ENCODE results near the gene ZNF605. TPM values are rescaled to one million over a fixed set of nuclear protein-coding genes. Genes with fewer than 3 reads are reported as not detected.
"Not testable (repeated sequence)": the region's sequence is repeated elsewhere in the genome, so short reads cannot be mapped to it uniquely, and the experiment has no call there.

The ZNF605 gene
- total RNA-seq (1 to 10 TPM; 6.6 to 8.8 (median 7.8) TPM), polyA plus RNA-seq (1 to 10 TPM; 1.6 to 4.1 (median 2.5) TPM)
- long read RNA-seq, donor 1, partial matches to known transcripts, result 0 of 2 reads
- long read RNA-seq, donor 1, other reads (novel, unspliced or antisense), result 2 of 2 reads
- long read RNA-seq, donor 2, full-length matches to known transcripts, result 6 of 9 reads
- long read RNA-seq, donor 2, partial matches to known transcripts, result 0 of 9 reads
- long read RNA-seq, donor 2, other reads (novel, unspliced or antisense), result 3 of 9 reads

GRCh38 chr12:132956011-132956788 lies at the start of gene ZNF605:
TSS of gene ZNF605 (minus strand) at chr12:132956306. CDS start at chr12:132945635, 10,671 bp downstream.
- H3K4me3 ChIP-seq, result peak within 1 kb of the TSS; percentile 81
- no peaks in the 10 kb centered on the region for H3K36me3 ChIP-seq (ENCODE audit: insufficient read depth in 1 of 2, low read depth in 1 of 2)
- DNase-seq, result peak; percentile 91 to 95
- no peak for TF ChIP-seq CTCF (IDR thresholded peaks at IDR 0.05)
- ATAC-seq, result peak; percentile 94 to 97 (median 96)
- no peaks in the 10 kb centered on the region for H3K27me3 ChIP-seq (ENCODE audit: insufficient read depth in 3 of 3, low read length in 2 of 3)
- peak within 1 kb of the TSS; percentile 88 for H3K27ac ChIP-seq
- intact Hi-C loops (cut with DNase I), result loop anchor here (2.0 to 5.0 kb wide), 3 partner anchors 31 to 176 kb away; partner anchors contain the start of genes ZNF10 (in 1 of the 2), ZNF26 (in 1 of the 2), ZNF84 (in 1 of the 2) and ZNF891 (in 1 of the 2)
- H3K4me1 ChIP-seq, result peaks cover 3% of the 10 kb centered on the region
- H3K9me3 ChIP-seq, result peaks cover 16% of the 10 kb centered on the region
- 0 to 2% (median 1%) methylated on average over 49 to 67 of the region's 67 CpGs for WGBS, 3 donors

GRCh38 chr12:132998741-132999140 lies 42.6 kb upstream of the ZNF605 start:
- 49 to 63% (median 55%) methylated on average over 1 of the region's 1 CpG for WGBS, 3 donors
- intact Hi-C loops (cut with DNase I), result no loop called here
- H3K4me3 ChIP-seq, result no peak overlapping the region
- H3K36me3 ChIP-seq (ENCODE audit: insufficient read depth in 1 of 2, low read depth in 1 of 2), result peaks cover 3 to 4% of the 10 kb centered on the region in 2 donors
- H3K9me3 ChIP-seq, result peaks cover 68% of the 10 kb centered on the region
- H3K27me3 ChIP-seq (ENCODE audit: insufficient read depth in 3 of 3, low read length in 2 of 3), result no peaks in the 10 kb centered on the region
- no peak for TF ChIP-seq CTCF (IDR thresholded peaks at IDR 0.05)
- DNase-seq (no peak), ATAC-seq (no peak)
- H3K4me1 ChIP-seq, result no peaks in the 10 kb centered on the region
- no peak overlapping the region for H3K27ac ChIP-seq

- no peak for ATAC-seq
- peaks cover 0 to 10% of the 10 kb centered on the region in 2 donors for H3K36me3 ChIP-seq (ENCODE audit: insufficient read depth in 1 of 2, low read depth in 1 of 2)
- peak overlapping the region; percentile 96 for H3K4me3 ChIP-seq
- peak overlapping the region; percentile 92 for H3K27ac ChIP-seq
- no peak for DNase-seq
- TF ChIP-seq CTCF (IDR thresholded peaks at IDR 0.05), result no peak
- WGBS, 3 donors, result 2 to 3% (median 3%) methylated on average over 11 of the region's 11 CpGs
- peaks cover 39% of the 10 kb centered on the region for H3K9me3 ChIP-seq
- peaks cover 6% of the 10 kb centered on the region for H3K4me1 ChIP-seq
- H3K27me3 ChIP-seq (ENCODE audit: insufficient read depth in 3 of 3, low read length in 2 of 3), result no peaks in the 10 kb centered on the region
- intact Hi-C loops (cut with DNase I), result loop anchor here (2.0 to 10.0 kb wide), 7 partner anchors 30 to 162 kb away; partner anchors contain the start of genes ZNF10 (in 2 of the 2), ZNF84 (in 2 of the 2), ZNF891 (in 2 of the 2) and GOLGA3 (in 1 of the 2)
Measured at GRCh38 chr12:132986885-132987225, 30.7 kb upstream of the ZNF605 start.

GRCh38 chr12:132986001-132986884 lies 30.1 kb upstream of the ZNF605 start, which contains the start of gene ZNF26:
TSS of gene ZNF26 (plus strand) at chr12:132986367. CDS start at chr12:132986841, 474 bp downstream.
- 0% methylated on average over 73 to 76 of the region's 76 CpGs for WGBS, 3 donors
- intact Hi-C loops (cut with DNase I), result loop anchor here (2.0 to 10.0 kb wide), 7 partner anchors 29 to 161 kb away; partner anchors contain the start of genes ZNF10 (in 2 of the 2), ZNF84 (in 2 of the 2), ZNF891 (in 2 of the 2) and GOLGA3 (in 1 of the 2)

GRCh38 chr12:132976870-132977269 lies 20.8 kb upstream of the ZNF605 start:
- H3K27me3 ChIP-seq (ENCODE audit: insufficient read depth in 3 of 3, low read length in 2 of 3); DNase-seq; H3K4me3 ChIP-seq; H3K27ac ChIP-seq; H3K4me1 ChIP-seq; H3K36me3 ChIP-seq (ENCODE audit: insufficient read depth in 1 of 2, low read depth in 1 of 2); intact Hi-C loops (cut with DNase I); ATAC-seq: not testable (repeated sequence)
- 21 to 35% (median 35%) methylated on average over 13 of the region's 13 CpGs for WGBS, 3 donors
- H3K9me3 ChIP-seq, result peaks cover 12% of the 10 kb centered on the region

More at GRCh38 chr12:132986001-132986884, 30.1 kb upstream of the ZNF605 start, which contains the start of gene ZNF26:
- peak; percentile 100 for ATAC-seq
- H3K9me3 ChIP-seq, result peaks cover 38% of the 10 kb centered on the region
- peaks cover 0 to 10% of the 10 kb centered on the region in 2 donors for H3K36me3 ChIP-seq (ENCODE audit: insufficient read depth in 1 of 2, low read depth in 1 of 2)
- H3K27me3 ChIP-seq (ENCODE audit: insufficient read depth in 3 of 3, low read length in 2 of 3), result no peaks in the 10 kb centered on the region
- DNase-seq, result peak; percentile 91 to 94
- H3K27ac ChIP-seq, result peak within 1 kb of the TSS; percentile 92
- peaks cover 6% of the 10 kb centered on the region for H3K4me1 ChIP-seq
- peak within 1 kb of the TSS; percentile 96 for H3K4me3 ChIP-seq
- TF ChIP-seq CTCF (IDR thresholded peaks at IDR 0.05), result no peak

Measured in psoas muscle (tissue), 8 donors.